ENCODE data around the gene ARPC2.

DNA sequence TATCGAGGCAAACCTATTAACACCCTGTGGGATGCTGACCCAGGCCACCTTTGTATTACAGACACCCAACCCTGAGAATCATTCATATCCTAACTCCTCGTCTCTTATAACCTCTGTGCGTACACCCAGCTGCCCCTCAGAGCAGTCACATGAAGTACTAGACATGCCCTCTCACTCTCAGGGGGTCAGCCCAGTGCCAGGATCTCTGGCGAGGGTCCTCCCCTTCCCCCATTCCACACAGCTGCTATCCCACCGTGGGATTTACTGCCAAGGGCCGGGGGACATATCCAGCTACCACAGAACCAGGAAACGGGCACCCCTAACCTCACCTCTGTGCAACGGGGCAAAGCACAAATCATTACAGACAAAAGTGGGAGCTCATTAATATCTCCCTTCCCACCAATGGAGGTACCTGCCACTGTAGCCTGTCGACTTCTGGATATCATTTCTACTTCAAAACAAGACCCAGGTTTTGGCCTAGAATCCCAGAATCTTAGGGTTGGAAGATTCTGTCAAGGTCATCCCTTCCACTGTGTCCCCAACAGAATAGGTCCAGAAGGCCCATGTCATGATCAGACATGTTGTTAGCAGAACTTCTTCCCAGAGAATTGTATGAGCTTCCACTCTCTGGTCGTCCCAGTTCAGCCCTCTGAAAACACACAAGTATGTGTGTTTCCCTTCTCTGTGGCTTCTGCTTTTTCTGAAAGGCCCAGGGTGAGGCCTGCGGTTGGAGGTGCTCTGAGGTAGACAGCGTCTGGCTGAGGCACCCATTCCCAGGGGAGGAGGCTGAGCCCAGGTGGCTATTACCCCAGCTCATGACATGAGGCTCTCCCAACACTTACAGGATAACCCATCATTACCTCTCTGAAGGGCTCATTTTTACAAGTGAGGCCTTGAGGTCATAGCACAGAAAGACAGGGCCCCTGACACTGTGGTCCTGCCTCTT lies 73.6 kb downstream of the ARPC2 start:
- TF ChIP-seq, protein P1, sequence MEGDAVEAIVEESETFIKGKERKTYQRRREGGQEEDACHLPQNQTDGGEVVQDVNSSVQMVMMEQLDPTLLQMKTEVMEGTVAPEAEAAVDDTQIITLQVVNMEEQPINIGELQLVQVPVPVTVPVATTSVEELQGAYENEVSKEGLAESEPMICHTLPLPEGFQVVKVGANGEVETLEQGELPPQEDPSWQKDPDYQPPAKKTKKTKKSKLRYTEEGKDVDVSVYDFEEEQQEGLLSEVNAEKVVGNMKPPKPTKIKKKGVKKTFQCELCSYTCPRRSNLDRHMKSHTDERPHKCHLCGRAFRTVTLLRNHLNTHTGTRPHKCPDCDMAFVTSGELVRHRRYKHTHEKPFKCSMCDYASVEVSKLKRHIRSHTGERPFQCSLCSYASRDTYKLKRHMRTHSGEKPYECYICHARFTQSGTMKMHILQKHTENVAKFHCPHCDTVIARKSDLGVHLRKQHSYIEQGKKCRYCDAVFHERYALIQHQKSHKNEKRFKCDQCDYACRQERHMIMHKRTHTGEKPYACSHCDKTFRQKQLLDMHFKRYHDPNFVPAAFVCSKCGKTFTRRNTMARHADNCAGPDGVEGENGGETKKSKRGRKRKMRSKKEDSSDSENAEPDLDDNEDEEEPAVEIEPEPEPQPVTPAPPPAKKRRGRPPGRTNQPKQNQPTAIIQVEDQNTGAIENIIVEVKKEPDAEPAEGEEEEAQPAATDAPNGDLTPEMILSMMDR (IDR thresholded peaks at IDR 0.05; ENCODE audit: poor library complexity) = no peak
- TF ChIP-seq EZH2 (IDR thresholded peaks at IDR 0.05; ENCODE audit: borderline replicate concordance) = no peak
- TF ChIP-seq EZH2phosphoT487 (IDR thresholded peaks at IDR 0.05; ENCODE audit: low read depth, severe bottlenecking, unreplicated experiment) = no peak

Data from hepatocyte (in vitro differentiated cells).